ENCODE results near the gene ACP6.

- TF ChIP-seq CTCF (IDR thresholded peaks at IDR 0.05) (no peak), E2F5 (CRISPR knock-in tag; IDR thresholded peaks at IDR 0.05) (no peak), AFF4 (CRISPR knock-in tag; IDR thresholded peaks at IDR 0.05; ENCODE audit: borderline replicate concordance) (no peak), GABPB1 (CRISPR knock-in tag; IDR thresholded peaks at IDR 0.05) (no peak)
- TF ChIP-seq, protein P1, sequence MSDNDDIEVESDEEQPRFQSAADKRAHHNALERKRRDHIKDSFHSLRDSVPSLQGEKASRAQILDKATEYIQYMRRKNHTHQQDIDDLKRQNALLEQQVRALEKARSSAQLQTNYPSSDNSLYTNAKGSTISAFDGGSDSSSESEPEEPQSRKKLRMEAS (CRISPR knock-in tag; IDR thresholded peaks at IDR 0.05) = no peak
- TF ChIP-seq, protein P2, sequence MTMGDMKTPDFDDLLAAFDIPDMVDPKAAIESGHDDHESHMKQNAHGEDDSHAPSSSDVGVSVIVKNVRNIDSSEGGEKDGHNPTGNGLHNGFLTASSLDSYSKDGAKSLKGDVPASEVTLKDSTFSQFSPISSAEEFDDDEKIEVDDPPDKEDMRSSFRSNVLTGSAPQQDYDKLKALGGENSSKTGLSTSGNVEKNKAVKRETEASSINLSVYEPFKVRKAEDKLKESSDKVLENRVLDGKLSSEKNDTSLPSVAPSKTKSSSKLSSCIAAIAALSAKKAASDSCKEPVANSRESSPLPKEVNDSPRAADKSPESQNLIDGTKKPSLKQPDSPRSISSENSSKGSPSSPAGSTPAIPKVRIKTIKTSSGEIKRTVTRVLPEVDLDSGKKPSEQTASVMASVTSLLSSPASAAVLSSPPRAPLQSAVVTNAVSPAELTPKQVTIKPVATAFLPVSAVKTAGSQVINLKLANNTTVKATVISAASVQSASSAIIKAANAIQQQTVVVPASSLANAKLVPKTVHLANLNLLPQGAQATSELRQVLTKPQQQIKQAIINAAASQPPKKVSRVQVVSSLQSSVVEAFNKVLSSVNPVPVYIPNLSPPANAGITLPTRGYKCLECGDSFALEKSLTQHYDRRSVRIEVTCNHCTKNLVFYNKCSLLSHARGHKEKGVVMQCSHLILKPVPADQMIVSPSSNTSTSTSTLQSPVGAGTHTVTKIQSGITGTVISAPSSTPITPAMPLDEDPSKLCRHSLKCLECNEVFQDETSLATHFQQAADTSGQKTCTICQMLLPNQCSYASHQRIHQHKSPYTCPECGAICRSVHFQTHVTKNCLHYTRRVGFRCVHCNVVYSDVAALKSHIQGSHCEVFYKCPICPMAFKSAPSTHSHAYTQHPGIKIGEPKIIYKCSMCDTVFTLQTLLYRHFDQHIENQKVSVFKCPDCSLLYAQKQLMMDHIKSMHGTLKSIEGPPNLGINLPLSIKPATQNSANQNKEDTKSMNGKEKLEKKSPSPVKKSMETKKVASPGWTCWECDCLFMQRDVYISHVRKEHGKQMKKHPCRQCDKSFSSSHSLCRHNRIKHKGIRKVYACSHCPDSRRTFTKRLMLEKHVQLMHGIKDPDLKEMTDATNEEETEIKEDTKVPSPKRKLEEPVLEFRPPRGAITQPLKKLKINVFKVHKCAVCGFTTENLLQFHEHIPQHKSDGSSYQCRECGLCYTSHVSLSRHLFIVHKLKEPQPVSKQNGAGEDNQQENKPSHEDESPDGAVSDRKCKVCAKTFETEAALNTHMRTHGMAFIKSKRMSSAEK (CRISPR knock-in tag; IDR thresholded peaks at IDR 0.05; ENCODE audit: borderline replicate concordance) = no peak
Observed at GRCh38 chr1:147624011-147624410, 46.3 kb downstream of the ACP6 start.

Measured in WTC11 (cell line).